ENCODE data around the gene SIPA1L2.

Gene SIPA1L2

DNA sequence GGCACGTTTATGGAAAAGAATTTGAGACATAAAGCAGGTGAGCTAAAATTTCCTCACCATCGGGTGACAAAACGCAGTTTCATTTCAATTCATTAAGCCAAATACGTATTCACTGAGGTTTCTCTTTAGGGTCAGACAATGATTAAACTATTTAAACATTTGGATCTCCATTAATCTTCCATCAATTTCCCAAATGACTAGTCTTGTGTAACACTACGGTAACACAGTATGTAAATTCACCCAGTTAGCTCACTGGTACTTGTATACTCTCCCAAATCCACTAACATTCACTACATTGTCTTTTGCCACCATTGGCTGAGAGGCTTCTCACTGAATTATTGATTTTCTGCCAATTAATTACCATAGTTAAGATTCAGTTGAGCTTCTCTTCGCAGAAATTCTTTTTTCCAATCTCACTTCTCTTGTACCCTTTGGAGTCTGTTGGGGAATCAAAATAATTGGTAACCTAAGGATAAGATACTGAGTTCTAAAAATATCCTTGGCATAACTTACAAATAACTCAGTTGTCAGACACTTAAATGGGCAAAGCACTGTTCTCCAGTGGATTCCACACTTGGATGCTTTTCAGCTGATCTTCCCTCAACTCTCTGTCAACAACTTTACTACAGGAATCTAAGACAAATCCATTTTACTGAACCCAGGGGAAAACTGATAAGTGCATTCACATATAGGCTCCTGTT lies 40.7 kb downstream of the SIPA1L2 start:
- DNase-seq (ENCODE audit: low read depth), result no peak

DNA sequence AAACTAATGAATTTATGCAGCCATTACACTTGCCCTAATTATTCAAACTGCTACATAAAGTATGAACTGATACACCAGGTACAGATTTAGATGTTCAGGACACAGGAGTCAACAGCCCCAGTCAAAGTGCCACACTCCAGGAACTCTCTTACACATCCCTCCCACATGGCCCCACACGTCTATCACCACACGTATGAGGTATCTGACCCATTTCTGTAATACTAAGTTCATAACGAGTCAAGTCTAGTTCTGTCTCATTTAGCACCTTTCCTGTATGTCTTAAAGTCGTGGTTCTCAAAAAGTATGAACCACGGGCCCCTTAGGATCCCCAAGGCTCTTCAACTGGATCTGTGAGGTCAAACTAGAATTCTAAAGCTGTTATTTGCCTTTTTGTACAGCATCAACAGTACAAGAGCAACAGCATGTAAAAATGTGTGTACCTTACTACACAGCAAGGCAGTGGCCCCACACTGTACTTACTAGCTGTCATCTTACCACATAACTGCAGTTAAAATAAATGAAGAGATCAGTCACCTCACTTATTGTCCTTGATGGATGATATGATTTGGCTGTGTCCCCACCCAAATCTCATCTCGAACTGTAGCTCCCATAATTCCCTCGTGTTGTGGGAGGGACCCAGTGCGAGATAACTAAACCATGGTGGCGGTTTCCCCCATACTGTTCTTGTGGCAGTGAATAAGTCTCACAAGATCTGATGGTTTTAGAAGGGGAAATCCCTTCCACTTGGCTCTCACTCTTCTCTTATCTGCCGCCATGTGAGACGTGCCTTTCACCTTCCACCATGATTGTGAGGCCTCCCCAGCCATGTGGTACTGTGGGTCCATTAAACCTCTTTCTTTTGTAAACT lies 42.6 kb downstream of the SIPA1L2 start:
- DNase-seq (ENCODE audit: low read depth), result no peak

DNA sequence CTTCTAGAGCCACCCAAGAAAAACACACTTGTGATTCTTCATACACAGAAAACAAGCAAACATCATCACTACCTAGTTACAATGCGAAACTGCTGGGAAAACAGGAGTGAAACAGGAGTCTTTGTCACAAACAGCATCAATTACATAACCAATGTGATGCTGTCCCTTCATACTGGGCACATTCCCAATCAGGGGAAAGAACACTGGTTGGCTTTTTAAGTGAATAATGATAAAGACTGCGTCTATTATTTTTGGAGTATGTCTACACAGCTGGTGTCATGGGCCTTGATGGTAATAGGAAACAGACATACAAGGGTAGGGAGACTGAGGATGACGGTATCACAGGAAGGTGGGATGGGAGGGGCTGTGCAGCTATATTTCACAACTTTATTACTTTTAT lies 43.3 kb downstream of the SIPA1L2 start:
- no peak for DNase-seq (ENCODE audit: low read depth)

- DNase-seq (ENCODE audit: low read depth), result no peak
Observed at GRCh38 chr1:232585486-232585885, 44.4 kb downstream of the SIPA1L2 start.

GRCh38 chr1:232581932-232582331 lies 48.0 kb downstream of the SIPA1L2 start:
- DNase-seq (ENCODE audit: low read depth), result no peak

All from stimulated activated CD4-positive, alpha-beta T cell treated with anti-CD3 and anti-CD28 coated beads, Interleukin-2, amount 100 ng/mL, for 4 hours (primary cell).